Ishikawa (cell line): ENCODE measurements around the gene RRM2.

Source experiments
- EGR1 ChIP-seq: IDR thresholded peaks from 2 replicates; pipeline ENCODE4 v1.6.1; 2012
- EP300 ChIP-seq: IDR thresholded peaks from 2 replicates; pipeline ENCODE4 v1.6.1; 2012; ENCODE audit warnings: borderline replicate concordance
- REST ChIP-seq: IDR thresholded peaks from 2 replicates; pipeline ENCODE4 v1.6.1; 2012; ENCODE audit warnings: low read depth, mild to moderate bottlenecking
- TAF1 ChIP-seq: IDR thresholded peaks from 2 replicates; pipeline ENCODE4 v1.6.1; 2012; ENCODE audit warnings: low read depth, mild to moderate bottlenecking
- USF1 ChIP-seq: IDR thresholded peaks from 2 replicates; pipeline ENCODE4 v1.6.1; 2012

- no peak for TF ChIP-seq EP300
- TF ChIP-seq TAF1: no peak
- no peak for TF ChIP-seq REST
- no peak for TF ChIP-seq EGR1
- TF ChIP-seq USF1: no peak
These were observed 34.8 kb downstream of the RRM2 start for GRCh38 chr2:10157293-10157692.
